Sigmoid colon (tissue), 7 donors: Measurements from ENCODE around the gene OTOP2. TPM values are rescaled to one million over a fixed set of nuclear protein-coding genes. Genes with fewer than 3 reads are reported as not detected.
A peak's percentile ranks its signal among the peaks of the same experiment; 100 is the strongest.
"Not testable (repeated sequence)": the region's sequence is repeated elsewhere in the genome, so short reads cannot be mapped to it uniquely, and the experiment has no call there.

Experiments
- DNase-seq: peaks from one replicate; pipeline ENCODE4 v3.0.0-alpha.2; 2019
- H3K27ac ChIP-seq, 4 donors: fragments of 200-600 bp; sonication (generic); one replicate each; pipeline ENCODE4 v1.5.1; 2016 to 2019; ENCODE audit warnings: mild to moderate bottlenecking in 1 of 4
- H3K27me3 ChIP-seq, 3 donors: fragments of 200-600 bp; sonication (generic); one replicate each; pipeline ENCODE4 v1.5.1; 2019; ENCODE audit warnings: mild to moderate bottlenecking in 1 of 3
- H3K36me3 ChIP-seq, 4 donors: fragments of 200-600 bp; sonication (generic); one replicate each; pipeline ENCODE4 v1.5.1; 2016 to 2019
- H3K4me1 ChIP-seq, 4 donors: fragments of 200-600 bp; sonication (generic); one replicate each; pipeline ENCODE4 v1.5.1; 2017 to 2019
- H3K4me3 ChIP-seq, 4 donors: fragments of 200-600 bp; sonication (generic); one replicate each; pipeline ENCODE4 v1.5.1; 2017 to 2019; ENCODE audit warnings: mild to moderate bottlenecking in 2 of 4, moderate library complexity in 1 of 4
- H3K9me3 ChIP-seq, 4 donors: fragments of 200-600 bp in 3 of 4; sonication (generic) in 3 of 4; one replicate each; pipeline versions ENCODE4 v1.5.1 to v1.6.1; 2013 to 2019
- EP300 ChIP-seq, 4 donors: sonication (generic); formaldehyde crosslinking; IDR thresholded peaks; one replicate each; pipeline ENCODE4 v1.6.1; 2017; ENCODE audit warnings: antibody characterized with exemption in 4 of 4
- POLR2A ChIP-seq, 2 donors: fragments of 450-650 bp; IDR thresholded peaks; one replicate each; pipeline ENCODE4 v1.6.1; 2016; ENCODE audit warnings: antibody characterized with exemption in 2 of 2, mild to moderate bottlenecking in 2 of 2, moderate library complexity in 2 of 2
- POLR2AphosphoS5 ChIP-seq, 4 donors: sonication (generic); formaldehyde crosslinking; IDR thresholded peaks; one replicate each; pipeline ENCODE4 v1.6.1; 2017; ENCODE audit warnings: antibody characterized with exemption in 4 of 4
- WGBS, 2 donors: extraction: QIAGEN DNeasy Blood & Tissue Kit; methylation state at CpG; one replicate each; pipeline ENCODE4 v1.1.7; 2013; 5-methylcytosine and 5-hydroxymethylcytosine counted together
- intact Hi-C: fragments of 100-400 bp; cut with DNase I; formaldehyde crosslinking; loops from one replicate; pipeline ENCODE4 v1.15.1; 2023
- polyA plus RNA-seq, 3 donors: library from polyadenylated mRNA; stranded (reverse); fragments of 200-250 nt; gene quantifications; one replicate each; pipeline ENCODE4 v1.2.3, GENCODE V29; 2013
- total RNA-seq, 4 donors: library from RNA; depleted of rRNA; stranded (reverse); fragments of >200 nt; gene quantifications; one replicate each; pipeline ENCODE4 v1.1.0, GENCODE V29; 2016
- TF ChIP-seq, protein P1 (sequence below), 4 experiments: fragments of 450-650 bp in 3 of 4; fragments of 200-600 bp in 1 of 4; IDR thresholded peaks; one replicate each; pipeline ENCODE4 v1.5.1; 2016 to 2019; ENCODE audit warnings: antibody characterized with exemption in 4 of 4, mild to moderate bottlenecking in 3 of 4, moderate library complexity in 2 of 4
- donor health status: healthy with polysubstance abuse.
- donor health status: Bipolar disorder and iron deficiency.
- donor health status: healthy.

Gene OTOP2
- total and polyA plus RNA-seq, 7 donors: 0.36 to 21.0 (median 4.8) TPM; not detected in 2

DNA sequence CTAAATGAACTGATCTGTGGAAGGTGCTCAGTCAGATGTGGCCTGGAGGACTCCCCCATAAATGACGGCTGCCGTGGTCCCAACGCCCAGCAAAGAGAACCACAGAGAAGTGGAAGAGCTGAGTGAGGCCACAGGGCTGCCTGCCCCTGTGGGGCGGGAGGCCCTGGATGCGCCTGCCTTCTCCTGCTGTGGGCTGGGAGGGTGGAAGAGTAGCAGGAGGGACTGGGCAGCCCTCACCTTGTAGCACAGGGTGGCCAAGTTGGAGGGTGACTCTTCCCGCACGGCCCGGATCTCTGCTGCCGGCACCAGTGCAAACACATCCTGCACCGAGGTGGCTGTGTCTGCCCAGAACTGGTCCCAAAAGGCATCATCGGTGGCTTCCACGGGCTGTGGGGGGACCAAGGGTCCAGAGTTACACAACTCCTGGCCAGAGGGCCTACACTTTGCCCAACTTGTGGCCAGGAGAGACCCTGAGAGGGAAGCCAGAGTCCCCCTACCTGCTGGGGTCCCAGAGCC lies 40.2 kb downstream of the OTOP2 start:
- Histone ChIP-seq H3K9me3 (no peaks in the 10 kb centered on the region), H3K27ac (no peak overlapping the region), H3K4me3 (no peak overlapping the region), H3K36me3 (no peaks in the 10 kb centered on the region), H3K27me3 (no peaks in the 10 kb centered on the region), H3K4me1 (peaks cover 0 to 4% (median 2%) of the 10 kb centered on the region in 4 donors)
- DNase-seq: no peak
- TF ChIP-seq EP300 (IDR thresholded peaks at IDR 0.05) (no peak), POLR2A (IDR thresholded peaks at IDR 0.05) (no peak), POLR2AphosphoS5 (IDR thresholded peaks at IDR 0.05) (no peak)
- TF ChIP-seq, protein P1, sequence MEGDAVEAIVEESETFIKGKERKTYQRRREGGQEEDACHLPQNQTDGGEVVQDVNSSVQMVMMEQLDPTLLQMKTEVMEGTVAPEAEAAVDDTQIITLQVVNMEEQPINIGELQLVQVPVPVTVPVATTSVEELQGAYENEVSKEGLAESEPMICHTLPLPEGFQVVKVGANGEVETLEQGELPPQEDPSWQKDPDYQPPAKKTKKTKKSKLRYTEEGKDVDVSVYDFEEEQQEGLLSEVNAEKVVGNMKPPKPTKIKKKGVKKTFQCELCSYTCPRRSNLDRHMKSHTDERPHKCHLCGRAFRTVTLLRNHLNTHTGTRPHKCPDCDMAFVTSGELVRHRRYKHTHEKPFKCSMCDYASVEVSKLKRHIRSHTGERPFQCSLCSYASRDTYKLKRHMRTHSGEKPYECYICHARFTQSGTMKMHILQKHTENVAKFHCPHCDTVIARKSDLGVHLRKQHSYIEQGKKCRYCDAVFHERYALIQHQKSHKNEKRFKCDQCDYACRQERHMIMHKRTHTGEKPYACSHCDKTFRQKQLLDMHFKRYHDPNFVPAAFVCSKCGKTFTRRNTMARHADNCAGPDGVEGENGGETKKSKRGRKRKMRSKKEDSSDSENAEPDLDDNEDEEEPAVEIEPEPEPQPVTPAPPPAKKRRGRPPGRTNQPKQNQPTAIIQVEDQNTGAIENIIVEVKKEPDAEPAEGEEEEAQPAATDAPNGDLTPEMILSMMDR (IDR thresholded peaks at IDR 0.05): no peak
- WGBS, 2 donors: 92 to 94% methylated on average over 12 of the region's 12 CpGs
- intact Hi-C loops: no loop called here

DNA sequence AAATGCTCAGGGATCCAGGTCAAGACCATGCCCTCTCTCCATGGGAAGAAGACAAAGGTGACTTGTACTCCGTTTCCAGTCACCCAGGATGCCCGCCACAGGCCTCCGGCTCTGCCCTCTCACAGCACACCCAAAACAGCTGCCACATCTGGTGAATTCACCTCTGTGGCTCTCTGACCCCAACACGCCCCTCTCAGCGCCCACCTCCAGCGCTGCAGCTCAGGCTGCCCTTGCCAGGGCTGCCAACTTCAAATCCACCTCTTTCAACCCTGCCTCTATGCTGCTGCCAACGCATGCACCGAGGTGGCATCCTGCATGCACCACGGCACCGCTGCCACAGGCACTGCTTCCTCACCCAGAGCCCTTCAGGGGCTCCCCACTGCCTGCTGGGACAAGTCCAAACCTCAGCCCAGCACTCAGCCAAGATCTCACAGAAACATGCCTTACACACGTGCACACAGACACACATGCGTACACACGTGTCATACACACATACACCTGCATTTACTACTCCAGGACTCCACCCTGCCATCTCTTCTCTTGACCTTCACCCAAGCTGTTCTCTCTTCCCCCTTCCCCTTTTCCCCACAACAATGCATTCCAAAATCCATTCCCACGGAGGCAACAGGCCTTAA lies 41.0 kb downstream of the OTOP2 start:
- peaks cover 0 to 4% (median 2%) of the 10 kb centered on the region in 4 donors for H3K4me1 ChIP-seq
- intact Hi-C loops: no loop called here

DNA sequence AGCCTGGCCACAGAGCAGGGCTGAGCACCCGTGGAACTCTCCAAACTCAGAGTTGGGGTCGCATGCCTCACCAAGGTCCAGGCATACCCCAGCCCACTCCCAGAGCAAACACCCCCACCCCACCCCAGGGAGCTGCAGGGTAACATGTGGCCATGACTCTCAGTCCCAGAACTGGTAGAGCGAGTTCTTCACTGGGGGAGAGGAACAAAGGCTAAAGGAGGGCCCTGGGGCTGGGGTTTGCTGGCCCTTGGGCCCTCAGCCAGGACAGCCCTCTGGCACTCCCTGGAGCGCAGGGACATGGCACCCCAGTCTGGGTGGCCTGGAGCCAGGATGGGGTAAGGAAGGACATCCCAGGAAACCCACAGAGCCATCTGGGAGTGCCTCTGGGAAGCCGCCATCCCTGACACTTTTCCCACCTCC lies 44.3 kb downstream of the OTOP2 start:
- Histone ChIP-seq H3K27me3 (peaks cover 9 to 23% (median 17%) of the 10 kb centered on the region in 3 donors), H3K4me3 (no peak overlapping the region), H3K36me3 (no peaks in the 10 kb centered on the region), H3K27ac (no peak overlapping the region), H3K4me1 (peaks cover 0 to 24% (median 22%) of the 10 kb centered on the region in 4 donors), H3K9me3 (no peaks in the 10 kb centered on the region)
- intact Hi-C loops: no loop called here
- DNase-seq: no peak
- WGBS, 2 donors: 19 to 76% methylated on average over 5 of the region's 5 CpGs
- TF ChIP-seq, protein P1 (IDR thresholded peaks at IDR 0.05): no peak
- TF ChIP-seq POLR2A (IDR thresholded peaks at IDR 0.05): no peak
- no peak for TF ChIP-seq EP300 (IDR thresholded peaks at IDR 0.05)
- TF ChIP-seq POLR2AphosphoS5 (IDR thresholded peaks at IDR 0.05): no peak

More for the DNA sequence above, 41.0 kb downstream of the OTOP2 start:
- TF ChIP-seq POLR2AphosphoS5 (IDR thresholded peaks at IDR 0.05) (no peak), EP300 (IDR thresholded peaks at IDR 0.05) (no peak), POLR2A (IDR thresholded peaks at IDR 0.05) (no peak)
- TF ChIP-seq, protein P1 (IDR thresholded peaks at IDR 0.05): no peak
- no peak for DNase-seq
- Histone ChIP-seq H3K27me3 (no peaks in the 10 kb centered on the region), H3K4me3 (no peak overlapping the region), H3K9me3 (no peaks in the 10 kb centered on the region), H3K36me3 (no peaks in the 10 kb centered on the region), H3K27ac (no peak overlapping the region)
- 86 to 88% methylated on average over 14 of the region's 14 CpGs for WGBS, 2 donors

DNA sequence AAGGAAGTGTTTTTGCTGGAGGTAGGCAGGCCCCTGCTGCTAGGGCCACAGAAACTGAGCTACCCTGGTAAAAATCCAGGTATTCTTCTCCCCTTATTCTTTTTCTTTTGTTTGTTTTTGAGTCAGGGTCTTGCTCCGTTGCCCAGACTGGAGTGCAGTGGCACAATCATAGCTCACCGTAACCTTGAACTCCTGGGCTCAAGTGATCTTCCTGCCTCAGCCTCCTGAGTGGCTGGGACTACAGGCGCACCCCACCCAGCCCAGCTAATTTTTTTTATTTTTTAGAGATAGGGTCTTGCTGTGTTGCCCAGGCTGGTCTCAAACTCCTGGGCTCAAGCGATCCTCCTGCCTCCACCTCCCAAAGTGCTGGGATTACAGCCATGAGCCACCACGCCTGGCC lies 45.4 kb downstream of the OTOP2 start:
- H3K9me3 ChIP-seq, H3K4me3 ChIP-seq, H3K27ac ChIP-seq, H3K36me3 ChIP-seq, intact Hi-C loops, DNase-seq: not testable (repeated sequence)
- 94 to 96% methylated on average over 5 of the region's 5 CpGs for WGBS, 2 donors
- Histone ChIP-seq H3K27me3 (peaks cover 9 to 23% (median 23%) of the 10 kb centered on the region in 3 donors), H3K4me1 (peaks cover 0 to 24% (median 22%) of the 10 kb centered on the region in 4 donors)

DNA sequence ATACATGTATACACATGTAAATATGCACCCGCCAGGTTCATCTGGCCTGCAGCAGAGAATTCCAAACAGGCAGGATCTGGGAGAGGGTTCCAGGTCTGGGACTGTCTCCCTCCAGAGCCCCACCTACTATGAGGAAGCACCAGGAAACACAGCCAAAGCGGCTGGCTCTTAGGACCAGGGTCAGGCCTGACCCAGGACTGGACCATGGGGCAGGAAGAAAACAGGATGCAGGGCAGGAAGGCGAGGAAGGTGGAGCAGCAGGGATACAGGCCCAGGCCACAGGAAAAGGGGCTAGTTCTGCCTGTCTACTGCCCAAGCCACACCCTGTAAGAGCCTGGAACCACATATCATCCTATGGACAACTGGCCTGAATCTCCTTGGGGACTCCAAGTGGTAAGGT lies 46.3 kb downstream of the OTOP2 start:
- intact Hi-C loops: no loop called here
- 75 to 90% methylated on average over 3 of the region's 3 CpGs for WGBS, 2 donors
- no peaks in the 10 kb centered on the region for H3K36me3 ChIP-seq
- peaks cover 9 to 23% (median 23%) of the 10 kb centered on the region in 3 donors for H3K27me3 ChIP-seq
- TF ChIP-seq POLR2AphosphoS5 (IDR thresholded peaks at IDR 0.05): no peak
- TF ChIP-seq POLR2A (IDR thresholded peaks at IDR 0.05): no peak
- no peak for TF ChIP-seq EP300 (IDR thresholded peaks at IDR 0.05)
- TF ChIP-seq, protein P1 (IDR thresholded peaks at IDR 0.05): no peak
- peak overlapping the region in 1 of 4 donors; percentile 18 for H3K27ac ChIP-seq
- peak overlapping the region in 1 of 4 donors; percentile 61 for H3K4me3 ChIP-seq
- peaks cover 0 to 24% (median 22%) of the 10 kb centered on the region in 4 donors for H3K4me1 ChIP-seq
- DNase-seq: no peak
- no peaks in the 10 kb centered on the region for H3K9me3 ChIP-seq
